Keratinocyte (primary cell): ENCODE results near the gene DCDC2C.

Experiments used
- CTCF ChIP-seq, 3 experiments: IDR thresholded peaks in 1 of 3; conservative IDR thresholded peaks in 1 of 3; optimal IDR thresholded peaks in 1 of 3; 2 replicates in 2 of 3; 3 replicates in 1 of 3; pipeline versions ENCODE3 to v1.5.1; 2011; ENCODE audit warnings: low read length in 3 of 3, mild to moderate bottlenecking in 3 of 3, moderate library complexity in 2 of 3, control low read depth in 1 of 3, inconsistent platforms in 1 of 3; ENCODE audit not compliant: insufficient read depth in 2 of 3; ENCODE audit errors: extremely low read depth in 1 of 3
- EZH2 ChIP-seq: IDR thresholded peaks from one replicate; pipeline ENCODE4 v1.6.1; 2012; ENCODE audit warnings: inconsistent platforms, mild to moderate bottlenecking, low read length, moderate library complexity

- TF ChIP-seq CTCF (optimal IDR thresholded peaks at IDR 0.05 in 1 of 3, IDR thresholded peaks at IDR 0.05 in 1 of 3, conservative IDR thresholded peaks at IDR 0.05 in 1 of 3; ENCODE audit: extremely low read depth in 1 of 3, insufficient read depth in 2 of 3, low read length in 3 of 3) (no peak), EZH2 (no peak)
Observed at GRCh38 chr2:3659447-3660432, 43.6 kb upstream of the DCDC2C start.
